B cell (primary cell): ENCODE data around the gene CFAP70.

Experiments
- CTCF ChIP-seq: fragments of 200-600 bp; IDR thresholded peaks from one replicate; pipeline ENCODE4 v1.8.0; 2022; ENCODE audit warnings: antibody characterized with exemption, mild to moderate bottlenecking
- EZH2 ChIP-seq: IDR thresholded peaks from 2 replicates; pipeline ENCODE4 v1.6.1; 2012; ENCODE audit warnings: borderline replicate concordance, low read depth, mild to moderate bottlenecking, moderate library complexity, low read length; ENCODE audit not compliant: insufficient read depth, poor library complexity, severe bottlenecking

DNA sequence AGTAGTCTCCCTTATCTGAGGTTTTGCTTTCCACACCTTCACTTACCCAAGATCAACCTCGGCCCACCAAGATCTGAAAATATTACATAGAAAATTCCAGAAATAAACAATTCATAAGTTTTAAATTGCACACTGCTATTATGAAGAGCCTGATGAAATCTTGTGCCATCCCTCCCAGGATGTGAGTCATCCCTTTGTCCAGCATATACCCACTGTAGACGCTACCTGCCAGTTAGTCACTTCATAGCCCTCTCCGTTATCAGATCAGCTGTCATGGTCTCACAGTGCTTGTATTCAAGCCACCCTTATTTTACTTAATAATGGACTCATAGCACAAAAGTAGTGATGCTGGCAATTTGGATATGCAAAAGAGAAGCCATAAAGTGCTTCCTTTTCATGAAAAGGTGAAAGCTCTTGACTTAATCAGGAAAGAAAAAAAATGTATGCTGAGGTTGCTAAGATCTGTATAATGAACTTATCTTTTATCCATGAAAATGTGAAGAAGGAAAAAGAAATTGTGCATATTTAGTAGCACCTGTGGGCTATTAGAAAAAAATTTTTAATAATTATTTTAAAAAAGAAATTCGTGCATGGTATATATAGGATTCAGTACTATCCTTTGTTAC, 96.4 kb downstream of the CFAP70 start:
- TF ChIP-seq CTCF (no peak), EZH2 (no peak)
